Activated CD8-positive, alpha-beta memory T cell treated with anti-CD3 and anti-CD28 coated beads, Interleukin-2, amount 50 U/mL, for 24 hours (primary cell): Measurements from ENCODE around the gene FHL3.

Experiments used
- DNase-seq: peaks from one replicate; pipeline ENCODE4 v3.0.0-alpha.2; 2020; ENCODE audit errors: extremely low read depth

FHL3 gene

DNA sequence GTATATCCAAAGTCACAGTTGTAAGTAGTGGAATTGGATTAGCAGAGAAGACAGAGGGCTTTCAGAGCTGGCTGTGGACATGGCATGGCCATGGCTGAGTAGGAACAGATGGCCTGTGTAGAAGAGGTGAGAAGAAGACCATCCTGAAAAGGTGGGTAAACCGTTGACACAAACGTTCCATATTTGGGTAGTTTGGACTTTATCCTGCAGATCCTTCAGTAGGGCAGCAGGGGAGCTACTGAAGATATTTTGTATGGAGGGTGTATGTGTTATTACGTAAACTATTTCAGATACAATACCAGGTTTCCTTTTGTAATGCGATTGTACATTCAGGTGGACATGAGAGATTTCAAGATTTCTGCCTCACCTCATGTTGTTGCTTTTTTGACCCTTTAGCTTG, 8.9 kb upstream of the FHL3 start:
- DNase-seq = no peak

DNA sequence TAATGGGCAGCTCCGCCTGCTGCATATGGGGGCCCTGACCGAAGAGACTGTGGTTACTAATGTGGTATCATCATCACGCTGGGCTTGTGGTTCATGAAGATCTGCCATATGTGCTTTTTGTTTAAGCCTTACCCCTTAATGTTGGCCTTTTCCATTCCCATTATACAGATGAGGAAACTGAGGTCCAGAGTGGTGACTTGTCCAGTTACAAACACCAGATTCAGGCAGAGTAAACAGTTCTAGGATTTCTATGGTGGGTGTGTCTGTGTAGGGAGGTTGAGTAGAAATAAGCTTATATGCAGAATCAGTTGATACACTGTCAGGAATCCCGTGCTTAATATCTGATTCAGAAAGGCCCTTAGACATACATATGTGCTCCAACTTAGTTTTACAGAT, 7.9 kb upstream of the FHL3 start:
- DNase-seq = no peak

DNA sequence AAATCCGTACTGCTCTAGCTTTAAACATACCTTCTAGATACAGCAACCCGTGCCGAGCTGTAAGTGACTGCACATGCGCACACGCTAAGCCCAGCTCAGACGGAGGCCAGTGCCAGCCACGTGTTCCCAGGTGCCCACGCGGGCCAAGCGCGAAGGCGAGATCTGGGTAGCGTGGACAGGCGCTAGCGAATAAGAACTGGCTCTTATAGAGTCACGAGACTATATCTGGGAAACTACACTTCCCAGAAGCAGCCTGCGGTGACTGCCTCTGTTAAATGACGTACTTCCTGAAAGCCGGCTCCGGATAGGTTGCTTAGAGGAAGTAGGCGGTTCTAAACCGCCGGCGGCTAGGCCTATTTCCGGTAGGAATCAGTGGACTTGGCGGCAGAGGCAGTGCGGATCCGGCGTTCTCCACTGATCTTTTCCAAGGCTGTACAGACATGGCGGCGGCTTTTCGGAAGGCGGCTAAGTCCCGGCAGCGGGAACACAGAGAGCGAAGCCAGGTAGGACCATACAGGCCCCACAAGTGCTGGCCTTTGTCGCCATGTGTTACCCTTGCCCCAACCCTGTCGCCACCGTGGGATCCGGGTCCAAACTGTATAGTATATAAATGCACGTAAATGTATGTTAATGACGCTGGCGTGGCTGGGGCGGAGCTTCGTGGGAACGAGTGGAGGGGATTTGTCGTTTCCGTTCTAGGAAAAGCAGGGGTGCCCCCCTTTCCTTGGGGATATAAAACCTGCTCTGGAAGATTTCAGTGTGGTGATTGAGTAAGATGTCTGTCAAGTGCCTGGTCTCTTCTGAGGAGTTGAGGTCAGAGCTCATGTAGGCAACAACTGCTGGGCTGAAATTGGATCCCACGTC, 7.3 kb upstream of the FHL3 start, which contains the start of gene UTP11:
TSS of gene UTP11 (plus strand) at position 372 of the 864 bp plus-strand sequence. CDS start at position 441, 69 bp downstream.
- DNase-seq = peak; percentile 86

DNA sequence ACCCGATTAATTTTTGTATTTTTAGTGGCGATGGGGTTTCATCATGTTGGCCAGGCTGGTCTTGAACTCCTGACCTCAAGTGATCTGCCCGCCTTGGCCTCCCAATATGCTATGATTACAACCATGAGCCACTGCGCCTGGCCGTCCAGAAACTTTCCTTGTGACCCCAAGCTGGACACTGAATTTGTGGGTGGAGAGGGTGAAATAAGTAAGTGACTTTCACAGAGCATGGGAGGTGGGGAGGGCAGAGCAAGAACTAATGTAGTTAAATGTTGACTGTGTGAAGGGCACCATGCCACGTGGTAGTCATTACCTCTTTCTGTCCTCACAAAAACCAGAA, 4.5 kb upstream of the FHL3 start:
- DNase-seq = no peak

DNA sequence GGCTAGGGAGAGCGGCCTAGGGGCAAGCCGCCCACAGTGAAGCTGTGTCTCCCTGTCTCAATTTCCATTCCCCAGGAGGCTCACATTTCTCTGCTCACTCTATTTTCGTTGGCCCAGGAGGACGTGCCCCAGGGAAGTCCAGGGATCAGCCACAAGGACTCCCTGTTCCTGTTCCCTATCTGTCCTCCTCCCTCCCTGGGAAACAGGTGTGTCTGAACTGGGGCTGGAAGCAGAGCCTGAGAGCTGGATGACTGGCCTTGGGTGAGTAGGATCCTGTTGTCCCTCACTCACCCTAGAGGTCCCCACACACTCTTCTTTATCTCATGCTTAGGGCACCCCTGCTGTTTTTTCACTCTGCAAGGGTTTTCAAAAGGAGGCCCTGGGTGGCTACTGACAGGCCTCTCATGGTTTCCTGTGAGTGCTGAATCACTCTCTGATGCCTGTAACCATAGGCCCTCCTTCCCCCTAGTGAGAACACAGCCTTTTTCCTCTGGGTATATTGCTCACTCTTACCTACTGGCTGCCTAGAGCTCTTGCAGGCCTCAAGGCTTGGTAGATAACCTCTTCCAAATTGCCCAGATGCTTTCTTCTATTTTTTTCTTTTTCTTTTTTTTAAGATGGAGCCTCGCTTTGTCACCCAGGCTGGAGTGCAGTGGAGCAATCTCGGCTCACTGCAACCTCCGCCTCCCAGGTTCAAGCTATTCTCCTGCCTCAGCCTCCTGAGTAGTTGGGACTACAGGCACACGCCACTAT, 4.0 kb upstream of the FHL3 start:
- DNase-seq = peak; percentile 42

DNA sequence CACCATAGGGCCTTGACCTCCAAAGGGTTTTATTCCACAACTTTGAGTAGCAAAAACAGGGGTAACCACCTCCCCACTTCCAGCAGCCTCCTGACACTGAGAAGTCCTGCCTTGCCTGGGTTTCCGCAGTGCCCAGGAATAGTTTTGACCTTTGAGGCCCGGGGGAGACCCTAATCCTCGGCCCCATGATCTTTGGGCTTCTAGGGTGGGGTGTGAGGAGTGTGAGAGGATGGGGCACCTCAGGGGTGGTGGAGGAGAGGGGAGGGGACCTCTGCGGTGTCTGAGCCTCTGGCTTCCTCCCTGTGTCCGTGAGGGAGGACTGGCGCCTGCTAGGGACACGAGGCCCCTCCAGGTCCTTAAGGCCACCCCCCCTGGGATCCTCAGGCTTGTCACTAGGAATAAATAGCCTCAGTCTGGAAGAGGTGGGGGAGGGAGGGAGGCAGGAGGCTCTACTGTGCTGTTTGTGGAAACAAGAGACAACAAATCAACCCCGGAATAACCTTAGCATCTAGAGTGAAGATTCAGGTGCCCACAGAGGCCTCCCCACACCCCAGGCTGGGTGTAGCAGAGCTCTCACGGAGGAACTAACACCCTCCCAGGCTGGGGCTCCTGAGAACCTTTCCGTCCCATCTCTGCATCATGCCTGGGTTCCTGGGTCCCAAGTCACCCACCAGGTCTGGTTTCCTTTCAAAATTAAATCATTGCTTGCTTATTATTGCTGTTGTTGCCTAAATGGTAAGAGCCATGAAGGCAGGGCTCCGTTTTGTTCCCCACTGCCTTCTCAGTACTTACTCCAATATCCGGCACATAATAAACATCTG, 904 bp upstream of the FHL3 start:
- DNase-seq = no peak

DNA sequence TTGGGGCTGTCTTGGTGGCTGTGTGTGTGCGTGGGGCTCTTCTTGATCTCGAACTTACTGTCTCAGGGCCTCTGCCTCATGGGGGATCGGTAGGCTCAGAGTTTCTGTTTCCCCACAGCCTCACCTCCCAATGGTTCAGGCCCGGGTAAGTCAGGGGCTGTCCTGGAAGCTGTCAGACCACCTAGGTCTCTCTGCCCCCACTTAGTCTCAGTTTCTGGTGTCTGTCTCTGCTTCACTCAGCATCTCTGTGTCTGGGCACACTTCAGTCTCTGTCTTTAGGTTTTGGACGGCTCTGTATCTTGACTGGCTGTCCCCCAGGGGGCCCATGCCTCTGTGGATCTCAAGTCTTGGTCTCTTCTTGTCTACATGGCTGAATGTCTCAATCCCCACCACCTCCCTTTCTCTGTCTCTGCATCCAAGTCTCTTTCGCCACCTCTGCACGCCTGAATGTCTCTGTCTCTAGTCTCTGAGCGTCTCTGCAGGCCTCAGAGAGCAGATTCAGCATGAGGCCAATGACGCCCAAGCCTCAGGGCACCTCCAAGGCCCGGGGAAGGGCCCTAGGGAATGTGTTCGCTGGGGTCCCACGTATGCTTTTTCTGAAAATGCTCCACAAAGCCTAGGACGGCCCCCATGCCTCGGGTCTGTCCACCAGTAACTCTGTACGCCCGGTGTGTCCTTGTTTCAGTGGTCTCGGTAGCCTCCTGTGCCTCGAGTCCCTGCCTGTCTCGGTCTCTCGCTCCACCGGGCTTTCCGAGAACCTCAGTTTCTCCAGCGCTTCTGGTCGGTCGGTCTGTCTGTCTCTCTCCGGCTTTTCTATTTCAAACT, 818 bp downstream of the FHL3 start:
- no peak for DNase-seq

DNA sequence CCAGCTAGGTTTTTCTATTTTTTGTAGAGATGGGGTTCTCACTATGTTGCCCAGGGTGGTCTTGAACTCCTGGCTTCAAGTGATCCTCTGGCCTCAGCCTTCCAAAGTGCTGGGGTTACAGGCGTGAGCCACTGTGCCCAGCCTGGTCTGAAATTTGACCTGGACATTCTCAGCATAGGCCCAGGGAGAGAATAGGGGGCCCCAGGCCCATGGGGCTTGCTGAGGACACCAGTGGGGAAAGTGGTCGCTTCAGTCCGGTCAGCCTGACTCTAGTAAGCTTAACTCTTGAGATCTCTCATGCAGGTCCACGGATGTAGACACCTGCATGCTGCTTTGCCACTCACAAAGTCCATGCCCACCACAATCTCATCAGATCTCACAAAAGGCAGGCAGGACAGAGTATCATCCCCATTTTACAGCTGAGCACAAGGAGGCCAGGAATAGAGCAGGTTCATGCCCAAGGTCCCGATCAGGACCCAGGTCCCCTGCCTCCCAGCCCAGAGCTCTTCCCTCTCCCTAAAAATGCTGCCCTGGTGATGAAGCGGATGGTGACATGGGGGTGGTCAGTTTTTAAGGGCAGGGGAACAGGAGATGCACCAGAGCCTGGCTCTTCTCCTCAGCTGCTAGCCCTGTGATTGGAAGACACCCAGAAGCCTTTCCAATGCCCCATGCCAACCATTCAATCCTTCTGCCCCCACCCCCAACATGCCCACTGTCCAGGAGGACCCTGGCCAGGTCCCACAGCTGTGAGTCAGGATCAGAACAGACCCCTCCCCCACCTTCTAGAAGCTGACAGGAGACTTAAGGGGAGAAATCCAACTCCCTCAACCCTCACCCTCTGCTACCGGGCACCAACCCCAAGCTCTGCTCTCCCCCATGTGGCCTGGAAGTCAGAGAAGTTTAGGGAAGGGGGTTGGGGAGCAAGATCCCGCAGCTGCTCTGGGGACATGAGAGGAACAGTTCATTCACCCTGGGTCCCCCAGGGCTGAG, 1.8 kb downstream of the FHL3 start:
- DNase-seq = no peak

DNA sequence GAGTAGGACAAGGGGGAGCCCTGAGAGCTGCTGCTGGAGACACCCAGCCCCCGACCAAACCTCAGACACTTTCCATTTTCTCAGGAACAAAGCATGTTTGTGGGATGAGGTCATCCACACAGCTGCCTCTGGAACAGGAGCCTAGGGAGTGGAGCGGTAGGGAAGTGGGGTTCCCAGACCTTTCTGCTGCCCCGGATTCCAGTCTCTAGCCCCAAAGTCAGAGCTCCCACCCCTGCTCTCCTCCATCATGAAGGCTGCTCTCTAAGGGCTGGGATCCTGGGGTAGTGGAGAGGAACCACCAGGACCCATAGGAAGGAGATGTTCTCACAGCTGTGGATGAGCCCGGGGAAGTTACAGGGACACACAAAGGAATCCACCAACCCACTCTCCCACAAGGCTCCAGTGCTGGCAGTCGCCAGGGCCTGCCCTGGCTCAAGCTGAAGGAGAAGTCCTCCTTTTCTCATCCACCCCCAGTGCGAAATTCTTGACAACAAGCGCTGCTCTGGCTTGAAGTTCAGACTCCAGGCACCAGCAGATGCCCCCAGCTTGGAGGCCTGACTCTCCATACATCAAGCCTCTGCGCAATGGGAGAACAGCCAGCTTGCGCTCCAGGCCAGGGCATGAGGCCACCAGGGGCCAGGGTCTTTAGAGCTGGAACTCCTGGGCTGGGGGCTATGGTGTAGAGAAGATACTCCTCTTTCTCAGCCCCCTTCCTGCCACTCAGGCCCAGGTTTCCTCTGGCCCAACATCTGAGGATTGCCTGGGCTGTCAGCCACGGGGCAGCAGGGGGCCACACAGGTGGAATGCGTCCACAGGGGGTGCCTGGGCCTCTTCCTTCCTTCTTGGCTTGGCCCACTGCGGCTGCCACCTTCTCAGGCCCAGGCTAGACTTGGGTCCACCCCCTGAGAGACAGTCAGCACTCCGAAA, 4.5 kb downstream of the FHL3 start:
- no peak for DNase-seq

DNA sequence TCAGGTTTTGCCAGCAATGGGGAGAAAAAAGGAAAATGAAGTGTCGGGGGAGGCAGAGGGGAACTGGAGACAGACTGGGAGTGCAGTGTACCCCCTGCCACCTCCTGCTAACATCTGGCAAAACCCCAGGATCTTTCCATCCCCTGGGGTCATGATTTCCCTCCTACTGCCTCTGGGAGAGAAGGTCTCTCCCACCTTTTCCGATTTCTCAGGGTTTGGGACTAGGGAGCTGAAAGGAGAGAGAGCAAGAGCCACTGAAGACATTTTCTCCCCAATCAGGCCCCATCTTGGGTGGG, 5.1 kb downstream of the FHL3 start:
- no peak for DNase-seq

DNA sequence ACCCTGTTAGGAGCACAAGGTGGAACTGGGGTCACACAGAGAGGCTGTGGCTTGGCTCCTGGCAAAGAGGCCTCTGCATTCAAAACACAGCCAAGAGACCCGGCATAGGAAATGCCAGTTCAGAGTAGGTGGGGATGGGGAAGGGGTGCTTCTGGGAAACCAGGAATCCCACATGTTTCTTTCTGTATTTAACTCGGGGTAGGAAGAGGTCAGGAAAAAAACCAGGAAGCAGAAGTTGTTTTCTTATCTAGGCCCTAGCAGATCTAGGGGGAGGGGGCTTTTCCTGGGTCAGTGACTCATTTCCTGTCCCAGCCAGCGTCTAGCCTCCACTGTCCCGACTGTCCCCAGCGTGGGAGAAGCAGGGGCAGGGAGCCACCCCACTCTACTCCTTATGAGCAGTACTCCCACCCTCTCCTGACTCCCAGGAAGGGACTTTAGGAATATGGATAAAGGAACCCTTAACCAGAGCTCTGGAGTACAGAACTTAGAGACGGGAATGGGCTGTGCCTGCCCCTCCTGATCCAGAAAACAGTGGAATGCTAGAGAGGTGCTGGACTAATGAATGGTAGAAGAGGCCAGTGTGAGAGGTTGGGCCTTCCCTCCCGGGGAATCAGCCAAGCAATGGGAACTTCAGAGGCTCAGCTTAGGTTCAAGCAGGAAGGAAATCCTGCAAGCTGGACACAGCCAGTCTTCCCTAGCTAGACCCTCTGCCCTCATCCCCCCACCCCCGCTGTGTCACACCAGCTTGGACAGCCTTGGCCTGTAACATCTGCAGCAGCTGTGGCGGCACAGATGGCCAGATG, 5.7 kb downstream of the FHL3 start:
- no peak for DNase-seq

DNA sequence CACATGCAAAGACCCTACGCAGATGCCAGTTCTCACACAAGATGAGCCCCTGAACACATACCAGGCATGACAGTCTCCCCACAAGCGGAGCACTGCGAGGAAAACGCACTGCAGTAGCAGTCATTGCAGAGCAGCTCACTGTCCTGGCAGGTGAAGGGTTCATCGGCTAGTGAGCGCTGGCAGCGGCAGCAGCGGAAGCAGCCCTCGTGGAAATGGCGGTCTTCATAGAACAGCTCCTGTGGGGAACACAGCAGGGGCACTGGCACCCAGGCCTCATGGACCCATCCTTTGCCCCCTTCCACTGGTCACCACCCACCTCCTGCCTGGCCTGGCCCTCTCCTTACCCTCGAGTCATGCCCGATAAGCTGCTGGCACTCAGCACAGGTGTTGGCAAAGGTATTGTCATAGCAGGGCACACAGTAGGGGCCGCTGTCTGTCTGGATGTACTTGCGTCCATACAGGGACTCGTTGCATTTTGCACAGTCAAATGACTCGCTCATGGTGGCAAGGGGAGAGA, 6.3 kb downstream of the FHL3 start:
- DNase-seq = no peak

DNA sequence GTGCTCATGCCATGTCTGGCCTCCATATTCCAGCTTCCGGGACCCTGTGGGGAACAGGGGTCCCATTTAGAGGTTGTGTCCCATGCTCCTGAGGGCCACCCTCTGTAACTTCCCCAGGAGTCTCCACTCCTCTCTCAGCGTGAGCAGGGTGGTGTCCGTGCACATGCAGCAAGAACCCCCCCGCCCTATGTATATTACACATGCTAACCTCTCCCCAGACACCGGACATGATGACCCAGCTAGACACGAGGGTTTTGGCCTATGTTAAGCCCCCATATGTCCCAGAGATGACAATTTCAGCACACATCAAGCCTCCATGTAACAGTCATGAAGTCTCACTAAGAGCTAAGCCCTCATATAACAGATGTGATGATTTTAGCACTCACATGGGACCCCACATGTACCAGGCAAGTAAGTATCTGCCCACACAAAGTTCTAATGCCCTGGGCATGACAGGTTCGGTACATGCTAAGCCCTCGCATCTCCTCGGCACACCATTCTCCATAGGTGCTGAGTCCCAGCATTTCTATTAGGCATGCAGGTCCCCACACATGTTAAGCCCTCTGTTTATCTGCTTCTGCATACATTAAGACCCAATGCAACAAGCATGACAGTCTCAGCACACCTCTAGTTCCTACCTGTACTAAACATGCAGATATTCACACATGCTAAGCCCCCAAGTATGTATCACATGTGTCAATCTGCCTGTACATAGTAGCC, 7.1 kb downstream of the FHL3 start:
- no peak for DNase-seq

DNA sequence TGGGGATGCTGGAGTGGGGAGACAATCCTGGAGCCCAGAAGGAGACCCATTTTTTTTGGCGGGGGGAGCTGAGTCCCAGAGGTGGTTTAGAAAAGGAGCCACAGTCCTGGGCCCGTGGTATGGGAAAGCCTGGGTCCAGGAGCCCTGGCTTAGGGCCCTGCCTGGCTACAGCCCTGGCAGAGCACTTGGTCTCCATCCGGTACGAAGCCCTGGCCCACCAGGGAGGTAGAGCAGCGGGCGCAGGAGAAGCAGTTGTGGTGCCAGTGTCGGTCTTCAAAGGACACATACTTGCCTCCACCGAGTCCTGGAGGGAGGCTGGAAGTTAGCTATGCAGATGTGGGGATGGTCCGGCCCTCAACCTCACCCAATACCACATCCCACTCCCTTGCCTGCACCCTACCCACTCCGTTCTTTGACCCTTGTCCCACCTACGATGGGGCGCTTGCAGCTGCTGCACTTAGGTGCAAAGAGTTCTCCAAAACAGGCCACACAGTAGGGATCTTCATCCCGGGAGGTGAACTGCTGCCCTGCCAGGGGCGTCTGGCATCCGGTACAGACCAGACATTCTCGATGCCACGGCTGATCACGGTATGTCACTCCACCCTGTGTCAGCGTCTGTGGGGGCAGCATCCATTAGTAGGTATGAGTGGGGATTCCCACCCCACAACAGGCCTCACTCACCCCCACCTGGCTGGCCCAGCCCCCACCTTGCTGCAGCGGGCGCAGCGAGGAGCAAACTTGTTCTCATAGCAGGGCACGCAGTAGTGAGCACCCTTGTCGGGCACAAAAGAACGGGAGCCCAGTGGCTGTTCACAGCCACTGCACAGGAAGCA, 7.8 kb downstream of the FHL3 start:
- no peak for DNase-seq

DNA sequence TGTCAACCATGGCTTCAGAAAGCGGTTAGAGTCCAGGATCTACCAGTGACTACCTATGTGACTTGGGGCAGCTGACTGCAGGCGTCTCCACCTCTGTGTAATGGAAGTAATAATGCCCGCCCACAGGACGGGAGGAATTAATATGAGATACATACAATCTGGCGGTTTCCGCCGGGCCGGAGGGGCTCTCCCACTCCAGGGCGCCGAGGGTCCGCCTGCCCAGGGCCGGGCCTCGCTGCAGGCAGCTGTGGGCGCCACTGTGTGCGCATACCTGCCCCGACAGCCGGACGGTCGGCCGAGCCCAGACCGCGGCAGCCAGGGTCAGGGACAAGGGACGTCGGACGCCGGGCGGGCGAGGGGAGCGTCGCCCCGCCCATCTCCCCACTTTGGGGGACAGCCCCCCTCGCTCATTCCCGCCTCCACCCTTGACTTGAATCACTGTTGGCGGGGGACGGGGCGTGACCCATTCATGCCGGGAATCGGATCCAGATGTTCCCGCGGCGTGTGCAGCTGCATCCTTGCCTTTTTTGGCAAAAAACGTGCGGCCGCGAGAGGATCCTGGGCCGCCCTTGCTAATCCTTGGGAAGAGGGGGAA, 9.5 kb downstream of the FHL3 start:
- DNase-seq = no peak

DNA sequence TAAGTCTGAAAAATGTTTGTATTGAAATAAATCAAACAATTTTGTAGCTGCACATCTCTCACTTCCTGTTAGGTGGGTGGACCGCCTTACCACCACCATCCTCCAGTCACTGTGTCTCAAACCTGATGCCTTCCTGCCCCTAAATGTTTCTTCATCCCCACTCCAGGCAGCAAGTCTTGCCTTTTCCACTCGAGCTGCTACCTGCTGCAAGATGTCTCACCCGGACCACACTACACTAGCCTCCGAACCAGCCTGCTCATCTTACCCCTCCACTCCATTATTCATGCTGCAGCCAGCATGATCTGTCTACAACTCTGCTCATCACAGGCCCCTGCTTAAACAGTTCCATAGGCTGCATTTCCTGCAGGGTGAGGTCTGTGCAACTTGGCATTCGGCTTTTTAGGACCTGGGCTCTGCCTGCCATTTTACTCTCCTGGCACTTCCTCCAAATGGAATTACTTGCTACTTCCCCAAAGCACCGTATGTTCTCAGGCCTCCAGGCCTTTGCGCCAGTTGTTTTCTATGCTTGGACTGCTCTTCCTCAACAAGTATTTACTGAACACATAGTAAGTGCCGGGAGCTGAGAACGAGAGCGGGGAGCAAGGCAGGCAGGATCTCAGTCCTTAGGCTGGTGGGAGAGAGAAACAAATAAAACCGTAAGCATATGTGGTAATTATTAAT, 10.3 kb downstream of the FHL3 start:
- no peak for DNase-seq
